Measurements from ENCODE around the gene ABHD6.

Gene ABHD6

GRCh38 chr3:58292866-58293265 is 55.3 kb downstream of the ABHD6 start (continued):
- TF ChIP-seq ZNF704 (tag by site-specific recombination; IDR thresholded peaks at IDR 0.05): no peak
- no peak for TF ChIP-seq ZSCAN23 (tag by site-specific recombination; IDR thresholded peaks at IDR 0.05)
- no peak for TF ChIP-seq ZNF830 (tag by site-specific recombination; IDR thresholded peaks at IDR 0.05; ENCODE audit: low read depth)
- TF ChIP-seq ZNF629 (tag by site-specific recombination; IDR thresholded peaks at IDR 0.05): no peak
- TF ChIP-seq ZNF521 (tag by site-specific recombination; IDR thresholded peaks at IDR 0.05): no peak
- TF ChIP-seq ZNF501 (tag by site-specific recombination; IDR thresholded peaks at IDR 0.05): no peak
- TF ChIP-seq ZNF16 (tag by site-specific recombination; IDR thresholded peaks at IDR 0.05; ENCODE audit: low read depth): no peak
- TF ChIP-seq GLIS2 (tag by site-specific recombination; IDR thresholded peaks at IDR 0.05): no peak
- TF ChIP-seq ZBTB17 (tag by site-specific recombination; IDR thresholded peaks at IDR 0.05): no peak

DNA sequence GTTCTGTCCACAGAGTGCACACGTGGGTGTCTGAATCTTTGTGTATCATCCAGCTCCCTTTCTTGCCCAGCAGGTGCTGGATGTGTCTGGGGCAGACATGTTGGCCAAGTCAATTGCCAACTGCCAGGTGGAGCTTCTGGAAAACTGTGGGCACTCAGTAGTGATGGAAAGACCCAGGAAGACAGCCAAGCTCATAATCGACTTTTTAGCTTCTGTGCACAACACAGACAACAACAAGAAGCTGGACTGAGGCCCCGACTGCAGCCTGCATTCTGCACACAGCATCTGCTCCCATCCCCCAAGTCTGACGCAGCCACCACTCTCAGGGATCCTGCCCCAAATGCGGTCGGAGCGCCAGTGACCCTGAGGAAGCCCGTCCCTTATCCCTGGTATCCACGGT is 55.9 kb downstream of the ABHD6 start:
- POLR2A ChIA-PET: interaction anchor here (0.5 kb wide), 1 partner anchor 88 kb away, joined by 4 read pairs; no protein-coding TSS in a partner anchor
- Histone ChIP-seq H3K4me1 (ENCODE audit: control insufficient read depth, insufficient read depth, low read length) (no peaks in the 10 kb centered on the region), H3K27ac (ENCODE audit: extremely low read depth, low read depth, low read length) (no peak overlapping the region), H3K36me3 (ENCODE audit: control insufficient read depth in 2 of 2, insufficient read depth in 1 of 2, low read length in 2 of 2) (peaks cover 0 to 2% of the 10 kb centered on the region in 2 experiments; a peak in 2 of 3 replicates), H3K4me3 (ENCODE audit: low read depth, low read length) (no peak overlapping the region), H3K9me3 (ENCODE audit: control insufficient read depth, insufficient read depth, low read depth, low read length) (no peaks in the 10 kb centered on the region)
- TF ChIP-seq BCL6B (tag by site-specific recombination; IDR thresholded peaks at IDR 0.05) (no peak), KLF1 (tag by site-specific recombination; IDR thresholded peaks at IDR 0.05) (no peak), ZNF138 (tag by site-specific recombination; IDR thresholded peaks at IDR 0.05; ENCODE audit: borderline replicate concordance) (no peak), ZBTB48 (tag by site-specific recombination; IDR thresholded peaks at IDR 0.05) (no peak), ZBTB44 (tag by site-specific recombination; IDR thresholded peaks at IDR 0.05) (no peak), ZNF624 (tag by site-specific recombination; IDR thresholded peaks at IDR 0.05) (no peak), ZNF114 (tag by site-specific recombination; IDR thresholded peaks at IDR 0.05) (no peak), WT1 (tag by site-specific recombination; IDR thresholded peaks at IDR 0.05) (no peak)
- TF ChIP-seq, protein P1, sequence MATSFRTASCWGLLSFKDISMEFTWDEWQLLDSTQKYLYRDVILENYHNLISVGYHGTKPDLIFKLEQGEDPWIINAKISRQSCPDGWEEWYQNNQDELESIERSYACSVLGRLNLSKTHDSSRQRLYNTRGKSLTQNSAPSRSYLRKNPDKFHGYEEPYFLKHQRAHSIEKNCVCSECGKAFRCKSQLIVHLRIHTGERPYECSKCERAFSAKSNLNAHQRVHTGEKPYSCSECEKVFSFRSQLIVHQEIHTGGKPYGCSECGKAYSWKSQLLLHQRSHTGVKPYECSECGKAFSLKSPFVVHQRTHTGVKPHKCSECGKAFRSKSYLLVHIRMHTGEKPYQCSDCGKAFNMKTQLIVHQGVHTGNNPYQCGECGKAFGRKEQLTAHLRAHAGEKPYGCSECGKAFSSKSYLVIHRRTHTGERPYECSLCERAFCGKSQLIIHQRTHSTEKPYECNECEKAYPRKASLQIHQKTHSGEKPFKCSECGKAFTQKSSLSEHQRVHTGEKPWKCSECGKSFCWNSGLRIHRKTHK (tag by site-specific recombination; IDR thresholded peaks at IDR 0.05): no peak
- CTCF ChIA-PET: interaction anchor here (0.6 kb wide), 1 partner anchor 278 kb away, joined by 3 read pairs; no protein-coding TSS in a partner anchor

DNA sequence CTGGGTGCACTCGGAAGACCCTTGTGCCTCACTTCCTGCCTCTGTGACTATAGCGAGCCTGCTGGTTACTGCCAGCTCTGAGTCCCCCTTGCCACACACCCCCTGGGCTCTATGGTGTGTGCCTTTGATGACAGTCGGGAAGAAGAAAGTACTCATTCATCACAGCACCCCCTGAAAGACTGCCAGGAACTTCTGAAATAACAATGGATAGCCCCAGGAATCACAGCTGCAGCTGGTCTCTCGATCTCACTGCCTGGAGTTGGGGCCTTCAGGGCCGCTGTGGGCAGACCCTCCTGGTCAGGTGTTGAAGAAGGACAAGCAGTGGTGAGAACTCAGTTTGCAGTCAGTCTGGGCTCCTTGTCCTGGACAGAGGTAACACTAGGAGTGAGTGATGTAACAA is 58.7 kb downstream of the ABHD6 start:
- H3K36me3 ChIP-seq (ENCODE audit: control insufficient read depth in 2 of 2, insufficient read depth in 1 of 2, low read length in 2 of 2): no peaks in the 10 kb centered on the region; a peak in 1 of 3 replicates
- no peaks in the 10 kb centered on the region for H3K9me3 ChIP-seq (ENCODE audit: control insufficient read depth, insufficient read depth, low read depth, low read length)
- POLR2A ChIA-PET: interaction anchor here (0.6 kb wide), 1 partner anchor 9 kb away, joined by 3 read pairs; the partner anchor contains the start of gene RPP14
- no peak overlapping the region for H3K27ac ChIP-seq (ENCODE audit: extremely low read depth, low read depth, low read length)
- CTCF ChIA-PET: interaction anchor here (0.7 to 6.1 kb wide), 3 partner anchors 9 to 118 kb away, joined by 3 to 55 read pairs (median 6); partner anchors contain the start of gene RPP14
- no peaks in the 10 kb centered on the region for H3K4me1 ChIP-seq (ENCODE audit: control insufficient read depth, insufficient read depth, low read length)
- no peak overlapping the region for H3K4me3 ChIP-seq (ENCODE audit: low read depth, low read length)
- TF ChIP-seq ZNF692 (tag by site-specific recombination; IDR thresholded peaks at IDR 0.05) (no peak), ZNF280C (tag by site-specific recombination; IDR thresholded peaks at IDR 0.05) (no peak), ZNF514 (tag by site-specific recombination; IDR thresholded peaks at IDR 0.05) (no peak), ZNF830 (tag by site-specific recombination; IDR thresholded peaks at IDR 0.05; ENCODE audit: low read depth) (no peak), ZFP69B (tag by site-specific recombination; IDR thresholded peaks at IDR 0.05) (no peak), SP7 (tag by site-specific recombination; IDR thresholded peaks at IDR 0.05) (no peak), HOXD13 (CRISPR knock-in tag; IDR thresholded peaks at IDR 0.05; ENCODE audit: borderline replicate concordance) (no peak), ZNF121 (tag by site-specific recombination; IDR thresholded peaks at IDR 0.05) (no peak)

All from HEK293 (cell line).